GM18502 (cell line): Measurements from ENCODE around the gene STMP1.

Source experiments
- ATAC-seq: cut with Tn5 transposase; IDR thresholded peaks from one replicate; pipeline ENCODE4 v1.9.1; 2021; ENCODE audit warnings: mild to moderate bottlenecking; ENCODE audit not compliant: unreplicated experiment, poor library complexity

Gene STMP1

GRCh38 chr7:135716677-135717238, 54.4 kb downstream of the STMP1 start:
- ATAC-seq = no peak

GRCh38 chr7:135717693-135718092, 55.4 kb downstream of the STMP1 start:
- ATAC-seq = no peak

- no peak for ATAC-seq
These were observed 55.9 kb downstream of the STMP1 start for GRCh38 chr7:135718219-135718618.

- ATAC-seq = no peak
These were observed 56.6 kb downstream of the STMP1 start for GRCh38 chr7:135718794-135719437.

- ATAC-seq = no peak
These were observed 57.4 kb downstream of the STMP1 start for GRCh38 chr7:135719688-135720087.

- no peak for ATAC-seq
These were observed 59.0 kb downstream of the STMP1 start for GRCh38 chr7:135721198-135721820.

GRCh38 chr7:135723411-135723810, 61.1 kb downstream of the STMP1 start:
- no peak for ATAC-seq
